OCI-LY1 (cell line): ENCODE data around the gene ALPI.
"Not testable (repeated sequence)": the region's sequence is repeated elsewhere in the genome, so short reads cannot be mapped to it uniquely, and the experiment has no call there.

Experiments used
- CTCF ChIP-seq: fragments of 200-600 bp; sonication (generic), shearing (Covaris generic); IDR thresholded peaks from 2 replicates; pipeline ENCODE4 v1.5.1; 2017; ENCODE audit warnings: mild to moderate bottlenecking, antibody characterized with exemption, low read length, moderate library complexity, mixed read lengths
- EZH2 ChIP-seq: fragments of 200-600 bp; sonication (generic), shearing (Covaris generic); IDR thresholded peaks from 2 replicates; pipeline ENCODE4 v1.8.0; 2017; ENCODE audit warnings: borderline replicate concordance, mixed run types, mild to moderate bottlenecking, antibody characterized with exemption, low read length, moderate library complexity, mixed read lengths

DNA sequence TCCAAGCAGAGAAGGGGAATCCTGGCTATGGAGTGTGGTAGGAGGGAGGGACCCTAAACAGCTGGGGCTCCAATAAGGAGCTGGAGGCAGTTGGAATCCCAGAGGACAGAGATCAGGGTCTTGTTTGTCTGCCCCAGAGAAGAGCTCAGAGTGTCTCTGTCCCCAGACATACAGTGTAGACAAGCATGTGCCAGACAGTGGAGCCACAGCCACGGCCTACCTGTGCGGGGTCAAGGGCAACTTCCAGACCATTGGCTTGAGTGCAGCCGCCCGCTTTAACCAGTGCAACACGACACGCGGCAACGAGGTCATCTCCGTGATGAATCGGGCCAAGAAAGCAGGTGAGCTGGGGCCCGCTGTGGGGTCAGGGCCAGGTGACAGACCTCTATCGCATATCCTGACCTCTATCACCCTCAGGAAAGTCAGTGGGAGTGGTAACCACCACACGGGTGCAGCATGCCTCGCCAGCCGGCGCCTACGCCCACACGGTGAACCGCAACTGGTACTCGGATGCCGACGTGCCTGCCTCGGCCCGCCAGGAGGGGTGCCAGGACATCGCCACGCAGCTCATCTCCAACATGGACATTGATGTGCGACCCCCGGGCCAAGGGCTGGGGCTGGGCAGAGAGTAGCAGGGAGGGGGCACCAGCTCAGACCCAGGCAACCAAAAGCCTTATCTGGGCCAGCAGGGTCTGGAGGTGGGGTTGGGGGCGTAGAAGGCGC lies 48.4 kb upstream of the ALPI start:
- not testable (repeated sequence) for TF ChIP-seq CTCF, EZH2
